ENCODE measurements around the gene SEC61G.

Gene SEC61G

GRCh38 chr7:54738737-54739136, 20.3 kb downstream of the SEC61G start:
- TF ChIP-seq, protein P1, sequence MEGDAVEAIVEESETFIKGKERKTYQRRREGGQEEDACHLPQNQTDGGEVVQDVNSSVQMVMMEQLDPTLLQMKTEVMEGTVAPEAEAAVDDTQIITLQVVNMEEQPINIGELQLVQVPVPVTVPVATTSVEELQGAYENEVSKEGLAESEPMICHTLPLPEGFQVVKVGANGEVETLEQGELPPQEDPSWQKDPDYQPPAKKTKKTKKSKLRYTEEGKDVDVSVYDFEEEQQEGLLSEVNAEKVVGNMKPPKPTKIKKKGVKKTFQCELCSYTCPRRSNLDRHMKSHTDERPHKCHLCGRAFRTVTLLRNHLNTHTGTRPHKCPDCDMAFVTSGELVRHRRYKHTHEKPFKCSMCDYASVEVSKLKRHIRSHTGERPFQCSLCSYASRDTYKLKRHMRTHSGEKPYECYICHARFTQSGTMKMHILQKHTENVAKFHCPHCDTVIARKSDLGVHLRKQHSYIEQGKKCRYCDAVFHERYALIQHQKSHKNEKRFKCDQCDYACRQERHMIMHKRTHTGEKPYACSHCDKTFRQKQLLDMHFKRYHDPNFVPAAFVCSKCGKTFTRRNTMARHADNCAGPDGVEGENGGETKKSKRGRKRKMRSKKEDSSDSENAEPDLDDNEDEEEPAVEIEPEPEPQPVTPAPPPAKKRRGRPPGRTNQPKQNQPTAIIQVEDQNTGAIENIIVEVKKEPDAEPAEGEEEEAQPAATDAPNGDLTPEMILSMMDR (IDR thresholded peaks at IDR 0.05) = no peak

DNA sequence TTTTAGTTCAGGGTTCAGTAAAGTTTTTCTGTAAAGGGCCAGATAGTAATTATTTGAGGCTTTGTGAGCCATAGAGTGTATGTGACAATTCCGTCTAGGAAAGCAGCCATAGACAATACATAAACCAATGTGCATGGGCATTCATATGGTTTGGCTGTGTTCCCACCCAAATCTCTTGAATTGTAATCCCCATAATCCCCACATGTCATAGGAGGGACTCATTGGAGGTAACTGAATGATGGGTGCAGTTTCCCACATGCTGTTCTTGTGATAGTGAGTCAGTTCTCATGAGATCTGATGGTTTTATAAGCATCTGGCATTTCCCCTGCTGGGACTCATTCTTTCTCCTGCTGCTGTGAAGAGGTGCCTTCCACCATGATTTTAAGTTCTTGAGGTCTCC, 29.9 kb downstream of the SEC61G start:
- no peak overlapping the region for H3K27ac ChIP-seq
- TF ChIP-seq, protein P1 (IDR thresholded peaks at IDR 0.05) = no peak

More at GRCh38 chr7:54738737-54739136, 20.3 kb downstream of the SEC61G start:
- Histone ChIP-seq H3K4me1 (no peaks in the 10 kb centered on the region), H3K4me3 (ENCODE audit: low read depth, low read length) (no peak overlapping the region), H3K36me3 (ENCODE audit: control insufficient read depth, insufficient read depth, low read length) (no peaks in the 10 kb centered on the region), H2AFZ (no peak overlapping the region), H3K27me3 (ENCODE audit: control insufficient read depth, insufficient read depth, low read length) (no peaks in the 10 kb centered on the region), H3K9ac (no peak overlapping the region), H3K79me2 (no peaks in the 10 kb centered on the region), H3K27ac (no peak overlapping the region), H3K9me3 (ENCODE audit: control insufficient read depth, low read length) (no peaks in the 10 kb centered on the region), H3K4me2 (ENCODE audit: low read length) (no peak overlapping the region)

GRCh38 chr7:54728411-54728810, 30.6 kb downstream of the SEC61G start:
- H3K27me3 ChIP-seq (ENCODE audit: control insufficient read depth, insufficient read depth, low read length) = no peaks in the 10 kb centered on the region
- H3K4me3 ChIP-seq (ENCODE audit: low read depth, low read length) = no peak overlapping the region
- no peak overlapping the region for H3K4me2 ChIP-seq (ENCODE audit: low read length)
- no peaks in the 10 kb centered on the region for H3K36me3 ChIP-seq (ENCODE audit: control insufficient read depth, insufficient read depth, low read length)
- H3K79me2 ChIP-seq = no peaks in the 10 kb centered on the region
- H3K27ac ChIP-seq = no peak overlapping the region
- no peak overlapping the region for H3K9ac ChIP-seq
- no peak overlapping the region for H2AFZ ChIP-seq
- TF ChIP-seq, protein P1 (IDR thresholded peaks at IDR 0.05) = no peak
- H3K4me1 ChIP-seq = no peaks in the 10 kb centered on the region
- H3K9me3 ChIP-seq (ENCODE audit: control insufficient read depth, low read length) = no peaks in the 10 kb centered on the region

More for the DNA sequence above, 29.9 kb downstream of the SEC61G start:
- no peak overlapping the region for H3K4me2 ChIP-seq (ENCODE audit: low read length)
- H3K36me3 ChIP-seq (ENCODE audit: control insufficient read depth, insufficient read depth, low read length) = no peaks in the 10 kb centered on the region
- H3K4me1 ChIP-seq = no peaks in the 10 kb centered on the region
- no peak overlapping the region for H3K4me3 ChIP-seq (ENCODE audit: low read depth, low read length)
- no peak overlapping the region for H2AFZ ChIP-seq
- H3K27me3 ChIP-seq (ENCODE audit: control insufficient read depth, insufficient read depth, low read length) = no peaks in the 10 kb centered on the region
- no peak overlapping the region for H3K9ac ChIP-seq
- no peaks in the 10 kb centered on the region for H3K9me3 ChIP-seq (ENCODE audit: control insufficient read depth, low read length)
- H3K79me2 ChIP-seq = no peaks in the 10 kb centered on the region

DNA sequence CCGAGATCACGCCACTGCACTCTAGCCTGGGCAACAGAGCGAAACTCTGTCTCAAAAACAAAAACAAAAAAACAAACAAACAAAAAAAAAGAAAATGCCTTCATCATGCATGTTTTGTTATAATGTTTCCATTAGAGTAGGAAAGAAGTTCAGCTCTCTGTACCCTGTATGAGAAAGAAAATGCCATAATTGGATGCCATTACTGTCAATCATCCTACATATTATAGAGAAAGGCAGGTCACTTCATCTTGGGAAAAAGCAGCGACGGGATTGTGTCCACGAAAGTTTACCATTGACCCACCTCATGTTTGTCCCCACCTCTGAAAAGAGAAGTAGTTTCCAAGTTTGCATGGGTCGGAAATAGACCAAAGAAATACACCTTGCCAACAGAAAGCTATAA, 33.8 kb downstream of the SEC61G start:
- Histone ChIP-seq H3K27me3 (ENCODE audit: control insufficient read depth, insufficient read depth, low read length) (no peaks in the 10 kb centered on the region), H3K9me3 (ENCODE audit: control insufficient read depth, low read length) (no peaks in the 10 kb centered on the region), H3K4me1 (no peaks in the 10 kb centered on the region), H3K9ac (no peak overlapping the region), H3K27ac (no peak overlapping the region), H3K36me3 (ENCODE audit: control insufficient read depth, insufficient read depth, low read length) (no peaks in the 10 kb centered on the region), H3K4me2 (ENCODE audit: low read length) (no peak overlapping the region), H3K79me2 (no peaks in the 10 kb centered on the region), H2AFZ (no peak overlapping the region), H3K4me3 (ENCODE audit: low read depth, low read length) (no peak overlapping the region)
- TF ChIP-seq, protein P1 (IDR thresholded peaks at IDR 0.05) = no peak

GRCh38 chr7:54722502-54722901, 36.5 kb downstream of the SEC61G start:
- no peak overlapping the region for H2AFZ ChIP-seq
- no peak overlapping the region for H3K9ac ChIP-seq
- H3K4me2 ChIP-seq (ENCODE audit: low read length) = no peak overlapping the region
- TF ChIP-seq, protein P1 (IDR thresholded peaks at IDR 0.05) = no peak
- H3K4me1 ChIP-seq = no peaks in the 10 kb centered on the region
- no peak overlapping the region for H3K27ac ChIP-seq
- no peaks in the 10 kb centered on the region for H3K79me2 ChIP-seq
- H3K4me3 ChIP-seq (ENCODE audit: low read depth, low read length) = no peak overlapping the region
- no peaks in the 10 kb centered on the region for H3K27me3 ChIP-seq (ENCODE audit: control insufficient read depth, insufficient read depth, low read length)
- no peaks in the 10 kb centered on the region for H3K36me3 ChIP-seq (ENCODE audit: control insufficient read depth, insufficient read depth, low read length)
- no peaks in the 10 kb centered on the region for H3K9me3 ChIP-seq (ENCODE audit: control insufficient read depth, low read length)
